HUDEP-2 (cell line): ENCODE results near the gene FBXL2.
"Not testable (repeated sequence)": the region's sequence is repeated elsewhere in the genome, so short reads cannot be mapped to it uniquely, and the experiment has no call there.

Experiments used
- DNase-seq, 76 experiments: peaks; one replicate each; lab custom pipeline; 2025; ENCODE audit not compliant: unreplicated experiment in 76 of 76; lab: John Stamatoyannopoulos, UW

FBXL2 gene

DNA sequence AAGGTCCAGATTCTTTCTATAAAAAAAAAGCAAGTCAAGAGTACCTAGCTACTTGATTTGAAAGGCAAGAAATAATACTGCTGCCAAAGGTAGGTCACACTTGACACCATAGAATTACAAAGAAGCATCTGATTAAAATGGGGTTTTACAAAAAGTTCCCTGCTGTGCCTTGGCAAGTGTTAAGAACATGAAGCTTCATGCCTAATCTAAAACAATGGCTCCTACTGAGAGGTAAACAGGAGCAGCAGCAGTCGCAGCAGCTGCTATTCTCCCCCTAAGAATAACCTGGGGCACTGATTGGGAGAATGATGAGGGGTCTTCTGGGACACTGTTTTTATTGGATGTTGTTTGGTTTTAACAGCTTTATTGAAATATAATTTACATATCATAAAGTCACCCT, 148.8 kb downstream of the FBXL2 start:
- DNase-seq, result no peak

DNA sequence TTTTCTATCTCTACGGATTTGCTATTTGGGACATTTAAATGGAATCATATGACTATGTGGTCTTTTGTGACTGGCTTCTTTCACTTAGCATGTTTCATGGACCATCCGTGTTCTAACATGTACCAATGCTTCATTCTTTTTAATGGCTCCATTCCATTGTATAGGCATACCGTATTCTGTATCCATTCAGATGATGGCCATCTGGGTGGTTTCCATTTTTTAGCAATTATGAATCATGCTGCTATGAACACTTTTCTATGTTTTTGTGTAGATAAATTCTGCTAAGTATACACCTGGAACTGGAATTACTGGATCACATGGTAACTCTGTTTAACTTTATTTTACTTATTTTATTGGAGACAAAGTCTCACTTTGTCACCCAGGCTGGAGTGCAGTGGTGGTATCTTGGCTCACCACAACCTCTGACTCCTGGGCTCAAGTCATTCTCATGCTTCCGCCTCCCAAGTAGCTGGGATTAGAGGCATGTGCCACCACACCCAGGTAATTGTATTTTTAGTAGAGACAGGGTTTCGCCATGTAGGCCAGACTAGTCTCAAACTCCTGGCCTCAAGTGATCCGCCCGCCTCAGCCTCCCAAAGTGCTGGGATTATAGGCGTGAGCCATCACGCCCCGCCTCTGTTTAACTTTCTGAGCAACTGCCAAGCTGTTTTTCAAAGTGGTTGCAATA, 149.5 kb downstream of the FBXL2 start:
- DNase-seq, result no peak

DNA sequence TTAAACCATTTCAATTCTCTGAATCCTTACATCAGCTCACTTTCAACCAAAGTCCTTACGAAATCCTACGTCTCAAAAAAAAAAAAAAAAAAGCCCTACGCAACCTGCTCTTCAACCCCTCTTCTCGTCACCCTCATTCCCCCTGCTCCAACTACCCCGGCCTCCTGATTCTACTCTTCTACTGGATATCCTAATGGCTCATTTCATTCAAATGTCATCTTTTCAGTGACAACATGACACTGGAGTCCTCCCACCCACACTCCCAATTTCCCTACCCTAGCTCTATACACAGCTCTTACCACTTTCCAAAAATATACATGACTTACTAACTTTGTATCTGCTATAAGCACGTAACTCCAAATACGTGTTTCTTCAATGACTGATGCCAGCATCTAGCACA, 151.5 kb downstream of the FBXL2 start:
- no peak for DNase-seq

DNA sequence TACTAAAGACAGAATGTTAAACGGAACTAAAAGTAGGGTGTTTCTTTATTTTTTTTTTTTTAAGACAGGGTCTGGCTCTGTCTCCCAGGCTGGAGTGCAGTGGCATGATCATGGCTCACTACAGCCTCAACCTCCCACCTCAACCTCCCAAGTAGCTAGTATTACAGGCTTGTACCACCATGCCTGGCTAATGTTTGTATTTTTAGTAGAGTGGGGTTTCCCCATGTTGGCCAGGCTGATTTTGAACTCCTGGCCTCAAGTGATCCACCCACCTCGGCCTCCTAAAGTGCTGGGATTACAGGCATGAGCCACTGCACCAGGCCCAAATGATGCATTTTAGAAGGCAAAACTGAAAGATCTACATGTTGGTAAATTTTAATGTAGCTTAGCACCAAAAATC, 152.1 kb downstream of the FBXL2 start:
- DNase-seq, result not testable (repeated sequence)

DNA sequence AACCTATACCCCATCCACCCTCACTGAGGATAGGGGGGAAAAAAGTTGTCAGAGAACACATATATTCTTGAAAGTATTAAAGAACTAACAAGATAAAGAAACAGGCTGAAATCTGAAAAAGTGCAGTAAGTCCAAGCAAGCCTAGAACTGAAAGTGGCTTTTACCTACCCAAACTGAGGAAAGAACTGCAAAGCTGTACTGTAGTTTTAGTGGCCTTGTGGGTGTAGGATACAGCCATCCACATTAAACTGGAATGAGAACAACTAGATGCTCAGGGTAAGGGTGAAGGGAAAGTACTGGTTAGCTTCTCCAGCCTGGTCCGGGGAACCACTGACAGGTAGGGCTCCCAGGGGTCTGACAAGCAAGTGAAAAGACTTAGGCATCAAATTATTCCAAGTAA, 152.8 kb downstream of the FBXL2 start:
- no peak for DNase-seq

DNA sequence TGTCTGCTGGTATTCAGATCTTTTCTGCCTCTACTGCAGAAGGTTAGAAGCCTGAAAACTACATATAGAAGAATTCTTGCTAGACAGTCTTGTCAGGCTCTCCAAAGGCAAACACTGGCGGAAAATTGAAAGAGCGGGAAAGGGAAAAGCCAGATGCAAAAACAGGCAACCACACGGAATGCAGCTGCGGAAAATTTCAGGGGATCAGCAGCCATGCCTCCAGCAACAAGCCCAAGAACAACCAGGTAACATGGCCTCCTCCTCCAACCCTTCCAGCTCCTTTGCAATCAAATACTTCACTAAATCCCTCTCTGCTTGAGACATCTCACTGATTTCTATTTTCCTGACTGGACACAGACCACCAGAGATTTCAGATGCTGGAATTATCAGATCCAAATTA, 153.3 kb downstream of the FBXL2 start:
- no peak for DNase-seq

DNA sequence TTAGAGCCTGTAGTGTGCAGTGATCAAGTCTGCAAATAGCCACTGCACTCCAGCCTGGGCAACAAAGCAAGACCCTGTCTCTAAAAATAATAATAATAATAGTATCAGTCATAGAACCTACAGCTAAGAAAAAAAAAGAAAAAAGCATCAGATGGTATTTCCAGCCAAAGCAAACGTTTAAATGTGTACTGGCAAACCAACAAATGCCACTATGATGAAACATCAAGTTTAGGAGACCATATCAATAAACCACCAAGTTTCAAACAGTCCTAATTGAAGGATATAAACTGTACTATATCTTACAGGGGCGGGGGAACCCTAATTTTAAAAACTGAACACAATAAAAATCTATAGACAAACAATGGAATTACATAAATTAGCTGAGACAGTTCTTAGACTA, 156.6 kb downstream of the FBXL2 start:
- no peak for DNase-seq
